HL-60/S4 (cell line): ENCODE results near the gene MACF1.
"Not testable (repeated sequence)": the region's sequence is repeated elsewhere in the genome, so short reads cannot be mapped to it uniquely, and the experiment has no call there.

ENCODE experiments used
- in situ Hi-C: fragments of 300-500 bp; cut with MboI; formaldehyde crosslinking; loops from 2 replicates; pipeline ENCODE4 v1.14.3; 2022; ENCODE audit warnings: low sequenced_read_pairs

The MACF1 gene

GRCh38 chr1:39483276-39483675 lies 278.8 kb downstream of the MACF1 start:
- in situ Hi-C loops: no loop called here

- in situ Hi-C loops: no loop called here
Measured at GRCh38 chr1:39484564-39484963, 280.1 kb downstream of the MACF1 start.

- in situ Hi-C loops: no loop called here
Measured at GRCh38 chr1:39485046-39485803, 280.7 kb downstream of the MACF1 start.

GRCh38 chr1:39488012-39488545 lies 283.6 kb downstream of the MACF1 start:
- in situ Hi-C loops: no loop called here

GRCh38 chr1:39488793-39489566 lies 284.5 kb downstream of the MACF1 start:
- in situ Hi-C loops: no loop called here

GRCh38 chr1:39489567-39490239 lies 285.2 kb downstream of the MACF1 start:
- in situ Hi-C loops: no loop called here

- in situ Hi-C loops: no loop called here
Measured at GRCh38 chr1:39490596-39491145, 286.2 kb downstream of the MACF1 start.

- in situ Hi-C loops: no loop called here
Measured at GRCh38 chr1:39491146-39491921, 286.8 kb downstream of the MACF1 start, which contains the start of gene BMP8A. Gene BMP8A, plus strand, starts transcription at chr1:39491636. Its CDS starts 356 bp downstream, at chr1:39491992.

- in situ Hi-C loops: not testable (repeated sequence)
Measured at GRCh38 chr1:39492118-39493042, 287.9 kb downstream of the MACF1 start.

GRCh38 chr1:39493043-39493810 lies 288.7 kb downstream of the MACF1 start:
- in situ Hi-C loops: not testable (repeated sequence)

- in situ Hi-C loops: no loop called here
Measured at GRCh38 chr1:39494671-39495410, 290.3 kb downstream of the MACF1 start.

- in situ Hi-C loops: not testable (repeated sequence)
Measured at GRCh38 chr1:39496520-39496919, 292.0 kb downstream of the MACF1 start.

- in situ Hi-C loops: no loop called here
Measured at GRCh38 chr1:39497585-39497984, 293.1 kb downstream of the MACF1 start.

- in situ Hi-C loops: not testable (repeated sequence)
Measured at GRCh38 chr1:39498096-39498710, 293.7 kb downstream of the MACF1 start.

GRCh38 chr1:39498821-39499220 lies 294.3 kb downstream of the MACF1 start:
- in situ Hi-C loops: not testable (repeated sequence)

GRCh38 chr1:39499668-39500067 lies 295.2 kb downstream of the MACF1 start:
- in situ Hi-C loops: no loop called here

- in situ Hi-C loops: no loop called here
Measured at GRCh38 chr1:39500862-39501389, 296.4 kb downstream of the MACF1 start.
